Kidney (tissue), 14 donors: Measurements from ENCODE around the gene RHBDL1. TPM values are rescaled to one million over a fixed set of nuclear protein-coding genes. Genes with fewer than 3 reads are reported as not detected.

Source experiments
- DNase-seq, 5 donors: peaks; one replicate each; pipeline ENCODE4 v3.0.0-alpha.2; 2013 to 2020
- FAIRE-seq: peaks from 2 replicates; lab custom pipeline; 2012; peaks lifted over from hg19 to GRCh38; lab: Jason Lieb, UNC
- H3K27ac ChIP-seq, 2 donors: one replicate each; pipeline ENCODE4 v1.7.0; 2013; ENCODE audit warnings: low read depth in 2 of 2, low read length in 2 of 2, inconsistent platforms in 1 of 2
- H3K27me3 ChIP-seq: one replicate; pipeline ENCODE4 v1.7.1; 2013; ENCODE audit warnings: low read length, inconsistent platforms; ENCODE audit not compliant: control insufficient read depth, insufficient read depth
- H3K36me3 ChIP-seq, 3 donors: one replicate each; pipeline versions ENCODE4 v1.7.0 to v1.7.1; 2013; ENCODE audit warnings: low read length in 3 of 3, control low read depth in 1 of 3, inconsistent platforms in 1 of 3; ENCODE audit not compliant: insufficient read depth in 3 of 3, control insufficient read depth in 2 of 3
- H3K4me1 ChIP-seq, 3 donors: one replicate each; pipeline versions ENCODE4 v1.7.0 to v1.7.1; 2013; ENCODE audit warnings: low read length in 3 of 3, inconsistent platforms in 1 of 3, low read depth in 1 of 3; ENCODE audit not compliant: control insufficient read depth in 2 of 3, insufficient read depth in 2 of 3
- H3K4me3 ChIP-seq, 3 donors: one replicate each; pipeline versions ENCODE4 v1.7.0 to v1.8.1; 2013; ENCODE audit warnings: low read length in 3 of 3, control low read depth in 1 of 3, inconsistent platforms in 1 of 3
- H3K9ac ChIP-seq, 3 donors: one replicate each; pipeline versions ENCODE4 v1.7.0 to v1.7.1; 2013; ENCODE audit warnings: low read length in 3 of 3, control low read depth in 1 of 3, inconsistent platforms in 1 of 3
- H3K9me3 ChIP-seq, 3 donors: one replicate each; pipeline versions ENCODE4 v1.7.0 to v1.7.1; 2013; ENCODE audit warnings: low read length in 3 of 3, control low read depth in 1 of 3, inconsistent platforms in 1 of 3; ENCODE audit not compliant: control insufficient read depth in 2 of 3, insufficient read depth in 1 of 3
- CTCF ChIP-seq: IDR thresholded peaks from 3 replicates; pipeline ENCODE4 v1.5.1; 2012; ENCODE audit warnings: mild to moderate bottlenecking, moderate library complexity, borderline replicate concordance; ENCODE audit not compliant: insufficient read depth; ENCODE audit errors: extremely low read depth
- intact Hi-C: fragments of 100-400 bp; cut with DNase I; formaldehyde crosslinking; loops from one replicate; pipeline ENCODE4 v1.11.1; 2022
- polyA plus RNA-seq: library from polyadenylated mRNA; stranded (reverse); fragments of 350-450 nt; fragmentation: Illumina TruSeq; extraction: RNeasy Lipid Tissue Mini Kit (QIAGEN cat#74804); gene quantifications from one replicate; pipeline ENCODE4 v1.2.3, GENCODE V29; 2014; ENCODE audit warnings: low read depth, low replicate concordance; ENCODE audit not compliant: insufficient read depth
- total RNA-seq: library from RNA; stranded (reverse); fragmentation: NEBNext Ultra II Directional; extraction: Animal tissue kit (Norgen Biotek cat#: 25700); gene quantifications from one replicate; pipeline ENCODE4 v1.2.1, GENCODE V29; 2021
- donor health status: control.
- donor health status: control.
- donor health status: control.
- donor health status: control.
- donor health status: control.
- donor health status: DM: yes; HTN: yes; CAD: no.
- donor health status: Normal renal cell carcinoma (clear cell type).

Gene RHBDL1
- total and polyA plus RNA-seq, 2 donors from 2014 or later = 0.88 to 9.7 TPM

- DNase-seq = no peak
- Histone ChIP-seq H3K27me3 (no peaks in the 10 kb centered on the region), H3K9ac (no peak overlapping the region), H3K4me3 (no peak overlapping the region), H3K4me1 (peaks cover 0 to 21% (median 3%) of the 10 kb centered on the region in 3 donors), H3K27ac (no peak overlapping the region), H3K36me3 (no peaks in the 10 kb centered on the region), H3K9me3 (no peaks in the 10 kb centered on the region)
- TF ChIP-seq CTCF = no peak
- intact Hi-C loops = no loop called here
- FAIRE-seq = no peak
Measured at GRCh38 chr16:651844-652243, 23.6 kb upstream of the RHBDL1 start.

GRCh38 chr16:652454-653305, 22.8 kb upstream of the RHBDL1 start:
- no peak for FAIRE-seq
- no peaks in the 10 kb centered on the region for H3K9me3 ChIP-seq
- no peaks in the 10 kb centered on the region for H3K27me3 ChIP-seq
- H3K4me3 ChIP-seq = no peak overlapping the region
- TF ChIP-seq CTCF = no peak
- H3K27ac ChIP-seq = no peak overlapping the region
- no peak overlapping the region for H3K9ac ChIP-seq
- no peak for DNase-seq
- no peaks in the 10 kb centered on the region for H3K36me3 ChIP-seq
- intact Hi-C loops = no loop called here
- H3K4me1 ChIP-seq = peaks cover 0 to 15% (median 0%) of the 10 kb centered on the region in 3 donors

- Histone ChIP-seq H3K36me3 (no peaks in the 10 kb centered on the region), H3K9me3 (no peaks in the 10 kb centered on the region), H3K27ac (no peak overlapping the region), H3K9ac (no peak overlapping the region), H3K4me3 (no peak overlapping the region), H3K4me1 (peaks cover 0 to 6% (median 0%) of the 10 kb centered on the region in 3 donors), H3K27me3 (no peaks in the 10 kb centered on the region)
- no peak for FAIRE-seq
- TF ChIP-seq CTCF = no peak
- DNase-seq = no peak
- intact Hi-C loops = no loop called here
Measured at GRCh38 chr16:654034-654433, 21.4 kb upstream of the RHBDL1 start.
